NCI-H510A (cell line): ENCODE measurements around the gene HORMAD1.
"Not testable (repeated sequence)": the region's sequence is repeated elsewhere in the genome, so short reads cannot be mapped to it uniquely, and the experiment has no call there.

Experiments used
- DNase-seq: peaks from one replicate; lab custom pipeline; 2025; lab: John Stamatoyannopoulos, UW

HORMAD1 gene

GRCh38 chr1:150720703-150721102 is at the start of gene HORMAD1:
Gene HORMAD1, minus strand, starts transcription at chr1:150720895. Its CDS starts 1,390 bp downstream, at chr1:150719505.
- DNase-seq, result no peak

GRCh38 chr1:150767704-150768103 is 47.0 kb upstream of the HORMAD1 start:
- DNase-seq, result not testable (repeated sequence)

- not testable (repeated sequence) for DNase-seq
These were observed 45.2 kb upstream of the HORMAD1 start for GRCh38 chr1:150765977-150766301.

- no peak for DNase-seq
These were observed 44.7 kb upstream of the HORMAD1 start, which contains the start of gene CTSS for GRCh38 chr1:150765296-150765976. Gene CTSS, minus strand, starts transcription at chr1:150765778. Its CDS starts 1,015 bp downstream, at chr1:150764763.

- no peak for DNase-seq
These were observed 44.0 kb upstream of the HORMAD1 start for GRCh38 chr1:150764617-150765101.

GRCh38 chr1:150763018-150763417 is 42.3 kb upstream of the HORMAD1 start:
- DNase-seq, result no peak

GRCh38 chr1:150762552-150762951 is 41.9 kb upstream of the HORMAD1 start:
- no peak for DNase-seq

GRCh38 chr1:150761801-150762200 is 41.1 kb upstream of the HORMAD1 start:
- no peak for DNase-seq

GRCh38 chr1:150760013-150760412 is 39.3 kb upstream of the HORMAD1 start:
- DNase-seq, result no peak

- DNase-seq, result no peak
These were observed 32.7 kb upstream of the HORMAD1 start for GRCh38 chr1:150753416-150753815.

GRCh38 chr1:150751443-150751842 is 30.7 kb upstream of the HORMAD1 start:
- DNase-seq, result no peak

- DNase-seq, result no peak
These were observed 29.1 kb upstream of the HORMAD1 start for GRCh38 chr1:150749720-150750311.

- no peak for DNase-seq
These were observed 28.4 kb upstream of the HORMAD1 start for GRCh38 chr1:150748878-150749719.

- no peak for DNase-seq
These were observed 9.5 kb upstream of the HORMAD1 start for GRCh38 chr1:150730130-150730721.

GRCh38 chr1:150724336-150724735 is 3.6 kb upstream of the HORMAD1 start:
- DNase-seq, result no peak

GRCh38 chr1:150720098-150720497 is 597 bp downstream of the HORMAD1 start:
- no peak for DNase-seq

GRCh38 chr1:150718225-150718891 is 2.3 kb downstream of the HORMAD1 start:
- no peak for DNase-seq

- not testable (repeated sequence) for DNase-seq
These were observed 11.7 kb downstream of the HORMAD1 start for GRCh38 chr1:150709031-150709430.

- no peak for DNase-seq
These were observed 12.1 kb downstream of the HORMAD1 start for GRCh38 chr1:150708595-150708994.

- DNase-seq, result no peak
These were observed 14.6 kb downstream of the HORMAD1 start for GRCh38 chr1:150706091-150706490.

- DNase-seq, result no peak
These were observed 17.3 kb downstream of the HORMAD1 start for GRCh38 chr1:150703427-150703826.
